ENCODE data around the gene ITPR2.

- TF ChIP-seq SIN3A (IDR thresholded peaks at IDR 0.05; ENCODE audit: borderline replicate concordance, insufficient read depth, low read length) (no peak), POLR2AphosphoS5 (IDR thresholded peaks at IDR 0.05; ENCODE audit: low read depth, low read length) (no peak), REST (IDR thresholded peaks at IDR 0.05; ENCODE audit: insufficient read depth in 1 of 2, low read depth in 2 of 2, low read length in 2 of 2) (no peak)
Measured at GRCh38 chr12:26631846-26632245, 201.1 kb downstream of the ITPR2 start.

Data from PFSK-1 (cell line).